HT-29 (cell line): Measurements from ENCODE around the gene LMF1. TPM values are rescaled to one million over a fixed set of nuclear protein-coding genes. Genes with fewer than 3 reads are reported as not detected.
"Not testable (repeated sequence)": the region's sequence is repeated elsewhere in the genome, so short reads cannot be mapped to it uniquely, and the experiment has no call there.

Experiments
- DNase-seq: peaks from one replicate; pipeline ENCODE4 v3.0.0-alpha.2; 2015; ENCODE audit warnings: low spot score
- total RNA-seq: library from RNA; depleted of rRNA; stranded (reverse); fragments of >200 nt; shearing (Covaris generic); gene quantifications from 2 replicates; pipeline ENCODE4 v1.2.3, GENCODE V29; 2014

Gene LMF1
- total RNA-seq, 1 experiment from 2014 or later: 2.1 TPM

GRCh38 chr16:896261-897199 lies 74.3 kb downstream of the LMF1 start:
- DNase-seq: no peak

- no peak for DNase-seq
Measured at GRCh38 chr16:895371-895770, 75.4 kb downstream of the LMF1 start.

GRCh38 chr16:894841-895240 lies 75.9 kb downstream of the LMF1 start:
- DNase-seq: no peak

- DNase-seq: no peak
Measured at GRCh38 chr16:894136-894535, 76.6 kb downstream of the LMF1 start.

- DNase-seq: no peak
Measured at GRCh38 chr16:893360-893759, 77.4 kb downstream of the LMF1 start.

- no peak for DNase-seq
Measured at GRCh38 chr16:892536-893255, 78.1 kb downstream of the LMF1 start.

- DNase-seq: no peak
Measured at GRCh38 chr16:892006-892405, 78.8 kb downstream of the LMF1 start.

- no peak for DNase-seq
Measured at GRCh38 chr16:891353-891740, 79.4 kb downstream of the LMF1 start.

GRCh38 chr16:890716-891352 lies 80.0 kb downstream of the LMF1 start:
- no peak for DNase-seq

- DNase-seq: no peak
Measured at GRCh38 chr16:890217-890616, 80.6 kb downstream of the LMF1 start.

GRCh38 chr16:889586-889985 lies 81.2 kb downstream of the LMF1 start:
- DNase-seq: no peak

GRCh38 chr16:888901-889570 lies 81.7 kb downstream of the LMF1 start:
- no peak for DNase-seq

- not testable (repeated sequence) for DNase-seq
Measured at GRCh38 chr16:888456-888855, 82.3 kb downstream of the LMF1 start.

- DNase-seq: no peak
Measured at GRCh38 chr16:887846-888245, 82.9 kb downstream of the LMF1 start.

GRCh38 chr16:886802-887731 lies 83.7 kb downstream of the LMF1 start:
- no peak for DNase-seq

GRCh38 chr16:886084-886543 lies 84.7 kb downstream of the LMF1 start:
- no peak for DNase-seq

GRCh38 chr16:885391-885790 lies 85.4 kb downstream of the LMF1 start:
- DNase-seq: no peak

GRCh38 chr16:884232-884631 lies 86.6 kb downstream of the LMF1 start:
- no peak for DNase-seq

- no peak for DNase-seq
Measured at GRCh38 chr16:883781-884180, 87.0 kb downstream of the LMF1 start.

GRCh38 chr16:883340-883739 lies 87.4 kb downstream of the LMF1 start:
- DNase-seq: no peak

GRCh38 chr16:882671-883070 lies 88.1 kb downstream of the LMF1 start:
- not testable (repeated sequence) for DNase-seq
